K562 (cell line): ENCODE data around the gene FILIP1L. TPM values are rescaled to one million over a fixed set of nuclear protein-coding genes. Genes with fewer than 3 reads are reported as not detected.

Experiments
- ATAC-seq: fragments of 200-7000 bp; cut with Tn5 transposase; 3 replicates; pipeline ENCODE4 v1.9.1; 2020; ENCODE audit warnings: moderate library complexity
- BruUV-seq: library from RNA; stranded (reverse); fragments of 400-500 nt; replicated peaks from 2 replicates; lab custom pipeline; 2021; lab: Mats Ljungman, UMichigan
- CTCF ChIA-PET: fragments of 300-600 bp; formaldehyde crosslinking; extraction: SDS; loops from one replicate; lab custom pipeline; 2021; ENCODE audit warnings: low intra/inter-chr PET ratio; lab: Yijun Ruan, JAX
- POLR2A ChIA-PET: fragments of 300-600, 350-650 bp; sonication (Branson Sonifier 250); formaldehyde crosslinking; extraction: SDS; loops from one replicate; lab custom pipeline; 2021; ENCODE audit warnings: antibody characterized with exemption, inconsistent platforms; lab: Yijun Ruan, JAX
- DNase-seq, 4 experiments: peaks; one replicate each; pipeline versions ENCODE4 v3.0.0 to v3.0.0-alpha.2; 2011 to 2018; ENCODE audit warnings: low spot score in 3 of 4, mixed read lengths in 3 of 4; ENCODE audit errors: extremely low read depth in 1 of 4
- FAIRE-seq: peaks from 2 replicates; lab custom pipeline; 2011; peaks lifted over from hg19 to GRCh38; lab: Jason Lieb, UNC
- H2AFZ ChIP-seq: 2 replicates; pipeline ENCODE4 v1.6.0; 2011; ENCODE audit warnings: low read depth, low read length, control low read depth, inconsistent platforms
- H3K27ac ChIP-seq: fragments of 200-600 bp; 3 replicates; pipeline ENCODE4 v1.8.0; 2011; ENCODE audit warnings: low read depth, mild to moderate bottlenecking, control low read depth, inconsistent platforms, low read length, moderate library complexity, mixed read lengths; ENCODE audit errors: extremely low read depth
- H3K27me3 ChIP-seq, 2 experiments: fragments of 300-600 bp in 1 of 2; 2 replicates in 1 of 2; 3 replicates in 1 of 2; pipeline versions ENCODE4 v1.6.0 to v1.8.0; 2011; ENCODE audit warnings: inconsistent platforms in 2 of 2, low read length in 2 of 2, mild to moderate bottlenecking in 1 of 2, mixed read lengths in 1 of 2, moderate library complexity in 1 of 2; ENCODE audit not compliant: control insufficient read depth in 2 of 2, insufficient read depth in 2 of 2
- H3K36me3 ChIP-seq: fragments of 300-600 bp; 3 replicates; pipeline ENCODE4 v1.8.0; 2011; ENCODE audit warnings: mild to moderate bottlenecking, low read length, inconsistent platforms; ENCODE audit not compliant: control insufficient read depth, insufficient read depth
- H3K4me1 ChIP-seq, 2 experiments: fragments of 200-600 bp in 1 of 2; replicated peaks in 1 of 2; 2 replicates in 1 of 2; 3 replicates in 1 of 2; pipeline versions ENCODE4 v1.5.1 to v1.8.0; 2011; ENCODE audit warnings: inconsistent platforms in 2 of 2, low read length in 2 of 2, mild to moderate bottlenecking in 1 of 2, mixed read lengths in 1 of 2, moderate library complexity in 1 of 2; ENCODE audit not compliant: control insufficient read depth in 2 of 2, insufficient read depth in 2 of 2
- H3K4me2 ChIP-seq: 2 replicates; pipeline ENCODE4 v1.6.1; 2011; ENCODE audit warnings: low read length, control low read depth, inconsistent platforms, mixed read lengths; ENCODE audit not compliant: insufficient read depth
- H3K4me3 ChIP-seq: fragments of 200-600 bp; sonication (generic), shearing (Covaris generic); 2 replicates; pipeline ENCODE4 v1.5.1; 2016; ENCODE audit warnings: control low read depth, inconsistent platforms
- H3K79me2 ChIP-seq: fragments of 200-600 bp; 3 replicates; pipeline ENCODE4 v1.8.0; 2011; ENCODE audit warnings: low read length, inconsistent platforms; ENCODE audit not compliant: control insufficient read depth, insufficient read depth
- H3K9ac ChIP-seq, 2 experiments: 2 replicates each; pipeline versions ENCODE4 v1.6.0 to v1.6.1; 2011; ENCODE audit warnings: low read depth in 2 of 2, low read length in 2 of 2, control low read depth in 1 of 2, inconsistent platforms in 1 of 2, mild to moderate bottlenecking in 1 of 2, mixed read lengths in 1 of 2; ENCODE audit not compliant: insufficient read depth in 1 of 2
- H3K9me1 ChIP-seq: one replicate; pipeline ENCODE4 v1.6.0; 2011; ENCODE audit warnings: inconsistent platforms, mild to moderate bottlenecking, low read length, moderate library complexity; ENCODE audit not compliant: control insufficient read depth, insufficient read depth
- H3K9me3 ChIP-seq: replicated peaks from 2 replicates; pipeline ENCODE4 v1.5.1; 2011; ENCODE audit warnings: low read depth, low read length, inconsistent platforms; ENCODE audit not compliant: control insufficient read depth, insufficient read depth
- H4K20me1 ChIP-seq: replicated peaks from 2 replicates; pipeline ENCODE4 v1.6.1; 2011; ENCODE audit warnings: low read length, inconsistent platforms, mixed read lengths; ENCODE audit not compliant: control insufficient read depth, insufficient read depth
- STAT5B ChIP-seq: fragments of 250-450 bp; sonication (Bioruptor Pico); IDR thresholded peaks from 2 replicates; pipeline ENCODE4 v1.8.0; 2021; ENCODE audit warnings: mild to moderate bottlenecking, inconsistent platforms
- VEZF1 ChIP-seq: fragments of 200-800 bp; sonication (Bioruptor generic); IDR thresholded peaks from 2 replicates; pipeline ENCODE4 v1.6.1; 2017; ENCODE audit warnings: missing genetic modification characterization, missing compliant biosample characterization
- ZNF398 ChIP-seq: fragments of 250-450 bp; sonication (Bioruptor Pico); IDR thresholded peaks from 2 replicates; pipeline ENCODE4 v1.8.0; 2021; ENCODE audit warnings: moderate library complexity, mild to moderate bottlenecking, inconsistent platforms
- ZNF76 ChIP-seq: fragments of 250-450 bp; sonication (Bioruptor Pico); IDR thresholded peaks from 2 replicates; pipeline ENCODE4 v1.4.0; 2020; ENCODE audit warnings: mild to moderate bottlenecking, moderate library complexity, borderline replicate concordance
- WGBS: fragments of 100-300 bp; shearing (Covaris generic); methylation state at CpG from one replicate; pipeline ENCODE4 v1.1.6; 2016; ENCODE audit warnings: low coverage, mixed read lengths; ENCODE audit not compliant: insufficient coverage; ENCODE audit errors: missing lambda C conversion rate; 5-methylcytosine and 5-hydroxymethylcytosine counted together
- in situ Hi-C: fragments of 300-500 bp; cut with MboI; formaldehyde crosslinking; loops from 4 replicates; pipeline ENCODE4 v1.15.0; 2018; ENCODE audit warnings: inconsistent platforms, mixed read lengths
- intact Hi-C: fragments of 100-400 bp; cut with micrococcal nuclease; formaldehyde crosslinking; loops from 2 replicates; pipeline ENCODE4 v1.14.2; 2022
- polyA plus RNA-seq, 8 experiments: library from polyadenylated mRNA; depleted of rRNA in 4 of 8; stranded (reverse) in 5 of 8; unstranded in 3 of 8; fragments of >200 nt; fragmentation: Nextera tagmentation in 2 of 8; fragmentation: Illumina TruSeq in 1 of 8; extraction: Ambion mirVana in 2 of 8; extraction: Trizol in 1 of 8; gene quantifications; 2 replicates each; pipeline versions ENCODE4 v1.2.1 to v1.2.3, GENCODE V29; 2011 to 2014; ENCODE audit warnings: inconsistent platforms in 1 of 8, missing spikeins in 1 of 8
- total RNA-seq, 7 experiments: library from RNA; depleted of rRNA in 6 of 7; stranded (reverse); fragments of >200 nt in 6 of 7; fragmentation: Illumina TruSeq in 2 of 7; extraction: Trizol in 2 of 7; gene quantifications; 2 replicates each; pipeline versions ENCODE4 v1.2.1 to v1.2.3, GENCODE V29; 2011 to 2021; ENCODE audit warnings: low replicate concordance in 1 of 7
- TF ChIP-seq, protein P1 (sequence below): sonication (generic); formaldehyde crosslinking; IDR thresholded peaks from 2 replicates; pipeline ENCODE4 v1.4.0; 2020; ENCODE audit warnings: mild to moderate bottlenecking, missing genetic modification reagents

The FILIP1L gene
- total and polyA plus RNA-seq, 9 of the 15 experiments (the other 6 are each of a cell fraction or from before 2014, with no cell fraction given) = 0.50 to 2.1 (median 1.1) TPM

DNA sequence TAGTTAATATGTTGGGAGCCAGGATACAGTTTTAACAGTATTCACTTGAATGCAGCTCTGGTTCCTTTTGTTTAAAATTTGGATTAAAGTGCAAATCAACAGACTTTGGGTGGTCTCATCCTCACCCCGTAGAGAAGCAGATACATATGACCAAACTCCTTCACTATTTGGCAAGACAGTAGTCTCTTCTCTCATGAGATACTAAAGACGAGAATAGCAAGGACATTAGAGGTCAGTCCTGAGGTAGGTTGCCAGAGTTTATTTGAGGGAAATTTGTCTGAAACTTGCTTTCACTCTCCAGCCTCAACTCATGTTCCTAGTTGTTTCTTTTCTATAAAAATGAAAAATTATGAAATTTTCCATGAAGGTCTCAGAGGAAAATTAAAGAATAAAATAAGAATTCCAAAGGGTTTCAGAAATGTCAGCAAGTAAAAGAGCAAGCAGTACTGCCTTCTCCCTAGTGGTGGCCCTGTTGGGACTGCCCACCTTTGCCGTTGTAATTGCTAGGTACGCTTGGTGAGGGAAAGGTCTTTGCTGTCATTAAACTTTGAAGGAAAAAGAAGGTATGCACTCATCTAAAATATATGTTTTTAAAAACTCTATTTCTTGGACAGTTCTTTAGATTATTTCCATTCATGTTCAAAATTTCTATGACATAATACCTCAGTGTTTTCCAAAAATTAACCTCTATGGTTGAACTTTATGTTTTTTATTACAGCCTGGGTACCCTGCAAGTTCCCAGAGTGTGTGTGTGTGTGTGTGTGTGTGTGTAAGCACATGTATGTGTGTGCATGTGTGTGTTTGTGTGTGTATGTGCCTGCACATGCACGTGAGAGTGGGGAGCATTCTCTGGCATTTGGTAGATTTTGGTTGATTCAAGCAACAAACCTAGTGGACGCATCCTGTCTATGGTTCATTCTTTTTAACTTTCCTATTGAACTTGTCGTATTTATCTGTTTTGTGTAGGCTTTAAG is 185.2 kb downstream of the FILIP1L start:
- in situ Hi-C loops = no loop called here
- FAIRE-seq = no peak
- H3K9me3 ChIP-seq = no peaks in the 10 kb centered on the region
- ChIA-PET CTCF (no interaction called here), POLR2A (no interaction called here)
- H3K9me1 ChIP-seq = no peaks in the 10 kb centered on the region
- intact Hi-C loops = no loop called here
- H3K4me3 ChIP-seq = no peak overlapping the region
- 0 out of 3 replicates have a peak, but pooled peaks have one; percentile 59 for ATAC-seq
- H3K36me3 ChIP-seq = 0 out of 3 replicates have a peak, but pooled peaks cover 2% of the 10 kb centered on the region
- no peaks in the 10 kb centered on the region; the same call in 2 of the 3 replicates for H3K79me2 ChIP-seq
- no peak overlapping the region for H3K27ac ChIP-seq
- no peak for DNase-seq
- H4K20me1 ChIP-seq = no peaks in the 10 kb centered on the region
- H2AFZ ChIP-seq = no peak overlapping the region
- H3K27me3 ChIP-seq = no peaks in the 10 kb centered on the region
- no peaks in the 10 kb centered on the region; a peak in 2 of 5 replicates for H3K4me1 ChIP-seq
- BruUV-seq = no TSS peak
- H3K9ac ChIP-seq = no peak overlapping the region
- no peak overlapping the region for H3K4me2 ChIP-seq
- 70% methylated on average over 6 of the region's 7 CpGs for WGBS
- TF ChIP-seq ZNF76 (no peak), ZNF398 (no peak), VEZF1 (CRISPR knock-in tag) (no peak), STAT5B (no peak)
- TF ChIP-seq, protein P1, sequence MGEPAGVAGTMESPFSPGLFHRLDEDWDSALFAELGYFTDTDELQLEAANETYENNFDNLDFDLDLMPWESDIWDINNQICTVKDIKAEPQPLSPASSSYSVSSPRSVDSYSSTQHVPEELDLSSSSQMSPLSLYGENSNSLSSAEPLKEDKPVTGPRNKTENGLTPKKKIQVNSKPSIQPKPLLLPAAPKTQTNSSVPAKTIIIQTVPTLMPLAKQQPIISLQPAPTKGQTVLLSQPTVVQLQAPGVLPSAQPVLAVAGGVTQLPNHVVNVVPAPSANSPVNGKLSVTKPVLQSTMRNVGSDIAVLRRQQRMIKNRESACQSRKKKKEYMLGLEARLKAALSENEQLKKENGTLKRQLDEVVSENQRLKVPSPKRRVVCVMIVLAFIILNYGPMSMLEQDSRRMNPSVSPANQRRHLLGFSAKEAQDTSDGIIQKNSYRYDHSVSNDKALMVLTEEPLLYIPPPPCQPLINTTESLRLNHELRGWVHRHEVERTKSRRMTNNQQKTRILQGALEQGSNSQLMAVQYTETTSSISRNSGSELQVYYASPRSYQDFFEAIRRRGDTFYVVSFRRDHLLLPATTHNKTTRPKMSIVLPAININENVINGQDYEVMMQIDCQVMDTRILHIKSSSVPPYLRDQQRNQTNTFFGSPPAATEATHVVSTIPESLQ (CRISPR knock-in tag) = no peak
